ENCODE data around the gene UNK. TPM values are rescaled to one million over a fixed set of nuclear protein-coding genes. Genes with fewer than 3 reads are reported as not detected.

UNK gene
- total and polyA plus RNA-seq, 2 of the 13 experiments (the other 11 are each of a cell fraction or from before 2014, with no cell fraction given): 31.6 to 33.0 TPM

GRCh38 chr17:75764711-75765421, 19.7 kb upstream of the UNK start, which contains the start of gene GALK1 (continued):
- TF ChIP-seq JDP2 (CRISPR knock-in tag; IDR thresholded peaks at IDR 0.05; ENCODE audit: borderline replicate concordance): no peak
- peak; percentile 38; the same call in 1 of the 2 replicates for TF ChIP-seq ZNF724P (CRISPR knock-in tag; IDR thresholded peaks at IDR 0.05; ENCODE audit: borderline replicate concordance)
- TF ChIP-seq ZNF674 (CRISPR knock-in tag; IDR thresholded peaks at IDR 0.05; ENCODE audit: low read depth): no peak
- TF ChIP-seq RAD51 (IDR thresholded peaks at IDR 0.05; ENCODE audit: borderline replicate concordance): no peak
- TF ChIP-seq SRY (CRISPR knock-in tag; IDR thresholded peaks at IDR 0.05): peak; percentile 93; the same call in 1 of the 2 replicates
- TF ChIP-seq TAF1 (CRISPR knock-in tag; IDR thresholded peaks at IDR 0.05): peak; percentile 54
- no peak for TF ChIP-seq ETV5 (CRISPR knock-in tag; IDR thresholded peaks at IDR 0.05; ENCODE audit: borderline replicate concordance)
- TF ChIP-seq, protein P1, sequence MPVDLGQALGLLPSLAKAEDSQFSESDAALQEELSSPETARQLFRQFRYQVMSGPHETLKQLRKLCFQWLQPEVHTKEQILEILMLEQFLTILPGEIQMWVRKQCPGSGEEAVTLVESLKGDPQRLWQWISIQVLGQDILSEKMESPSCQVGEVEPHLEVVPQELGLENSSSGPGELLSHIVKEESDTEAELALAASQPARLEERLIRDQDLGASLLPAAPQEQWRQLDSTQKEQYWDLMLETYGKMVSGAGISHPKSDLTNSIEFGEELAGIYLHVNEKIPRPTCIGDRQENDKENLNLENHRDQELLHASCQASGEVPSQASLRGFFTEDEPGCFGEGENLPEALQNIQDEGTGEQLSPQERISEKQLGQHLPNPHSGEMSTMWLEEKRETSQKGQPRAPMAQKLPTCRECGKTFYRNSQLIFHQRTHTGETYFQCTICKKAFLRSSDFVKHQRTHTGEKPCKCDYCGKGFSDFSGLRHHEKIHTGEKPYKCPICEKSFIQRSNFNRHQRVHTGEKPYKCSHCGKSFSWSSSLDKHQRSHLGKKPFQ (CRISPR knock-in tag; IDR thresholded peaks at IDR 0.05; ENCODE audit: insufficient replicate concordance): peak; percentile 65
- TF ChIP-seq, protein P2, sequence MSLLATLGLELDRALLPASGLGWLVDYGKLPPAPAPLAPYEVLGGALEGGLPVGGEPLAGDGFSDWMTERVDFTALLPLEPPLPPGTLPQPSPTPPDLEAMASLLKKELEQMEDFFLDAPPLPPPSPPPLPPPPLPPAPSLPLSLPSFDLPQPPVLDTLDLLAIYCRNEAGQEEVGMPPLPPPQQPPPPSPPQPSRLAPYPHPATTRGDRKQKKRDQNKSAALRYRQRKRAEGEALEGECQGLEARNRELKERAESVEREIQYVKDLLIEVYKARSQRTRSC (CRISPR knock-in tag; IDR thresholded peaks at IDR 0.05; ENCODE audit: low read depth): no peak
- no peak for TF ChIP-seq ZNF572 (CRISPR knock-in tag; IDR thresholded peaks at IDR 0.05)
- TF ChIP-seq ZNF558 (CRISPR knock-in tag; IDR thresholded peaks at IDR 0.05; ENCODE audit: borderline replicate concordance): no peak; the same call in 1 of the 2 replicates
- no peak for TF ChIP-seq DMTF1 (CRISPR knock-in tag; IDR thresholded peaks at IDR 0.05)
- TF ChIP-seq ADNP (CRISPR knock-in tag; IDR thresholded peaks at IDR 0.05): peak; percentile 48; the same call in 1 of the 2 replicates
- no peak for TF ChIP-seq ZNF883 (CRISPR knock-in tag; IDR thresholded peaks at IDR 0.05; ENCODE audit: not compliant biosample characterization)
- TF ChIP-seq MYPOP (CRISPR knock-in tag; IDR thresholded peaks at IDR 0.05): 0 out of 2 replicates have a peak, but pooled peaks have one; percentile 61
- no peak for TF ChIP-seq ZNF496 (CRISPR knock-in tag; IDR thresholded peaks at IDR 0.05; ENCODE audit: insufficient replicate concordance)
- TF ChIP-seq FUBP1 (CRISPR knock-in tag; IDR thresholded peaks at IDR 0.05; ENCODE audit: borderline replicate concordance): no peak
- TF ChIP-seq TERF1 (CRISPR knock-in tag; IDR thresholded peaks at IDR 0.05): no peak
- TF ChIP-seq HOXD1 (CRISPR knock-in tag; IDR thresholded peaks at IDR 0.05): no peak
- TF ChIP-seq ZNF451 (CRISPR knock-in tag; IDR thresholded peaks at IDR 0.05): peak; percentile 59; the same call in 1 of the 2 replicates

Data from HepG2 (cell line).